Forelimb muscle (tissue), 1 donor: ENCODE measurements around the gene POLE4. TPM values are rescaled to one million over a fixed set of nuclear protein-coding genes. Genes with fewer than 3 reads are reported as not detected.
A peak's percentile ranks its signal among the peaks of the same experiment; 100 is the strongest.

ENCODE experiments used
- DNase-seq: peaks from one replicate; pipeline ENCODE4 v3.0.0-alpha.2; 2013; ENCODE audit warnings: low read depth
- polyA plus RNA-seq: library from polyadenylated mRNA; unstranded; fragments of 120-200 nt; gene quantifications from one replicate; pipeline ENCODE4 v1.2.1, GENCODE V29; 2013; ENCODE audit not compliant: insufficient read length

The POLE4 gene, protein sequence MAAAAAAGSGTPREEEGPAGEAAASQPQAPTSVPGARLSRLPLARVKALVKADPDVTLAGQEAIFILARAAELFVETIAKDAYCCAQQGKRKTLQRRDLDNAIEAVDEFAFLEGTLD
- polyA plus RNA-seq = 49.5 TPM

DNA sequence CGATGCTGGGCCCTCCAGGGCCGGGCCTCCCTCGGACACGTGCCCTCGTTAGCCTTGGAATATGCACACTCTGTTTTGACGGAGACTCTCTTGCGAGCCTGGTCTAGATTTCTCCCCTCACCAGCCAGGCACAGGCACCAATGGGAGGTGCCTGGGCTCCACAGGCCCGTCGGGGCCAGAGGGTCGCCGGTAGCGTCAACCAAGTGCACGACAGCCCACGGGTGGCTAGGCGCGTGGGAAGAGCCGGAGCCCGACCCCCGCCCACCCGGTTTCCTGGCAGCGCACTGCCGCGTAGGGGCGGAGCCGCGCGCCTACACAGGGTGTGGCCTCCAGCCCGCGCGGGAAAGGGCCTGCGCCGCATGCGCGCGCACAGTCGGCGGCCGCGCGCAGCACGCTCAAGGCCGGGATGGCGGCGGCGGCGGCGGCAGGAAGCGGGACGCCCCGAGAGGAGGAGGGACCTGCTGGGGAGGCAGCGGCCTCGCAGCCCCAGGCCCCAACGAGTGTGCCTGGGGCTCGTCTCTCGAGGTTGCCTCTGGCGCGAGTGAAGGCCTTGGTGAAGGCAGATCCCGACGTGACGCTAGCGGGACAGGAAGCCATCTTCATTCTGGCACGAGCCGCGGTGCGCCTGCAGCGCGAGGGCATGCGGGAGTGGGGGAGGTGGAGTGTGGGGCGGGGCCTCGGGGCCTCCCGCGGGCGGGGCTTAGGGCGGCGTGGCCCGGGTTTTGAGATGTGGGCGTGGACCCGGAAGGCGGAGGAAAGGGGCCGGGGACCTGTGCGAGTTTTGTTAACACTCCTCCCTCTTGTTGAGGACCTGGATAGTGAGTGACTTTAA lies at the start of gene POLE4:
Gene POLE4 (plus strand): TSS at position 370 of the 832 bp plus-strand sequence. CDS start 37 bp downstream, at position 407.
- DNase-seq = peak; percentile 53

DNA sequence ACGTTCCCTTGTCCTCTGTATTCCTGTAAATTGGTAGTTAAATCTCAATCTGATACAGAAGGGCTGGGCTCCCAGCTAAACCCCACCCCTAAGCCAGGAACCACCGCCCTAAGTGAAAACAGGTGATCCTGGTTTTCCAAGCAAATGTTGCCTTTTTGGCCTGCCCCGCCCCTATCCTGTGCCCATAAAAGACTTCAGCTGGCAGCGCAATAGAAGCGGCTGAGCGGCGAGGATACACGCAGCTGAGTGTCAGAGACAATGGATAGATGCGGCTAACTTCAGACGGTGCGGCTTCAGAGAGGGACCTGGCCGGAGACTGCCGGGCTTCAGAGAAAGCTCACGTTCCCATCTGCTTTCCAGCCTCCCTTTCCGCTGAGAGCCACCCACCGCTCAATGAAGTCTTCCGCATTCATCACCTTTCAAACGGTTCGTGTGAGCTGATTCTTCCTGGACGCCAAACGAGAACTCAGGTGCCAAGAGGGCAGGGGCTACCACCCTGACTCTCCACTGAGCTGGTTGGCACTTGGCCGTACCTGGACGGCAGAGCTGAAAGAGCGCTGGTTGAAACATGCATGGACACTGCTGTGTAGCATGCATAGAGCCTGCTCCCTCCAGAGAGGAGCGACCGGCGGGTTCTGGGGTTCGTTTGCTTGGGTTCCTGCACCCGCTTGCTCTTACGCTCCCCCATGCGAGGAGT lies 49.5 kb upstream of the POLE4 start:
- DNase-seq = no peak

DNA sequence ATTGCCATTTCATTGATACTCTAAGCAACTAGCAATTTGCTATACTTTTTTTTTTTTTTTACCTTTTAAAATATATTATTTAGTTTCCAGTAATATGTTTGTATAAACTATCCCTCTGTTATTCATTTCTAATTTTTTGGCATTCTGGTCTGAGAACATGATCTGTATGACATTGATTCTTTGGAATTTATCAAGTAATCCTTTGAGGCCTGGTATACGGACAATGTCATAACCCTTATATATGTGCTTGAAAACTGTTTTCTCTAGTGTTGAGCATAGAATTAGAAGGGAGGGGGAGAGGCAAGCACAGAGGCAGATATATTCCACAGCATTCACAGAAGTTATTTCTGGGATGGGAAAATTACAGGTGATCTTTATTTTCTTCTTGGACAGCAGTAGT lies 48.2 kb upstream of the POLE4 start:
- DNase-seq = no peak

DNA sequence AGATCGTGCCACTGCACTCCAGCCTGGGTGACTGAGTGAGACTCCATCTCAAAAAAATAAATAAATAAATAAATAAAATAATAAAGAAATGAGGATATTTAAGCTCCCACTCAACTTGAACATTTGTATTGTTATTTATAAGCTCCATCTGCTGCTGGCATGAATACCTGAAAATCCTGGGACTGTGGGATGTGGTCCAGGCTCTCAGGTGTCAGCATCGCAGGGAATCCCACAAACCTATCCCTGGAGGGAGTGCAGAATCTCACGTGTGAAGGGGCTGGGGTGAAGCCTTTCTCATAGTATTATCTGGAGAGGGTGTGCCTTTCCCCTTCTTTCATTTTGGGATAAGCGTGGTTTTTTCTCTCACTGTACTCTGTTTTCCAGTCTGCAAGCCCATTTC lies 47.4 kb upstream of the POLE4 start:
- no peak for DNase-seq

DNA sequence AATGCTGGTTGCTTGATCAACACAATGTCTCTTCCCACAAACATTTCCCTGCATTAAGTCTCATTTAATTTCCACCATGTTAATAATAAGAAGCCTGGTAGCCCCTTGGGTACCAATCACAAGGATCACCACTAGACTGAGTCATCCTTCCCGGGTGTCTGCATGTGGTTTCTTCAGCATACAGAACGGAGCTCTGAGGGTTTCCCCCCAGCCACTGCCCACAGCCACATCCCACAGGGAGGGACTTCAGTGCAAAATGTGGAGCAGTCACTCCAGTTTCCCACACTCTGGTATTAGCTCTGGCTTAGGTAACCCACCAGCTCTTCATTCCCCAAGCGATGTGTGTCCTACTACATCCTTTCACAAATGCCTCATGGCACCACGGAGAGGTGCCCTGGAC lies 42.7 kb upstream of the POLE4 start:
- DNase-seq = no peak

DNA sequence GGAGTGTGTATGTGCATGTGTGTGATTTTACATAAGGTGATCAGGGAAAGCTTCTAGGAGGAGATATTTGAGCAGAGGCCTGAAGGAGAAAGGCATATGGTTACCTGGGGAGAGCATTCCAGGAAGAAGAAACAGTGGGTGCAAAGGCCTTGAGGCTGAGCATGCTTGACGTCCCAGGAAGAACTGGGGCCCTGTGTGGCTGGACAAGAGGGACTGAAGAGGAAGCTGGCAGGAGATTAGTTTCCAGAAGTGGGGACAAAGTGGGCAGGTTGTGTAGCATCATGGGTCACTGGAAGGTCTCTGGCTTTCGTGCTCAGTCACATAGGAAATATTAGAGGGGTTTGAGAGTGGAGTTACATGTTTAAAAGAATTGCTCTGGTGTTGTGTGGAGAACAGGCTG lies 42.0 kb upstream of the POLE4 start:
- no peak for DNase-seq

DNA sequence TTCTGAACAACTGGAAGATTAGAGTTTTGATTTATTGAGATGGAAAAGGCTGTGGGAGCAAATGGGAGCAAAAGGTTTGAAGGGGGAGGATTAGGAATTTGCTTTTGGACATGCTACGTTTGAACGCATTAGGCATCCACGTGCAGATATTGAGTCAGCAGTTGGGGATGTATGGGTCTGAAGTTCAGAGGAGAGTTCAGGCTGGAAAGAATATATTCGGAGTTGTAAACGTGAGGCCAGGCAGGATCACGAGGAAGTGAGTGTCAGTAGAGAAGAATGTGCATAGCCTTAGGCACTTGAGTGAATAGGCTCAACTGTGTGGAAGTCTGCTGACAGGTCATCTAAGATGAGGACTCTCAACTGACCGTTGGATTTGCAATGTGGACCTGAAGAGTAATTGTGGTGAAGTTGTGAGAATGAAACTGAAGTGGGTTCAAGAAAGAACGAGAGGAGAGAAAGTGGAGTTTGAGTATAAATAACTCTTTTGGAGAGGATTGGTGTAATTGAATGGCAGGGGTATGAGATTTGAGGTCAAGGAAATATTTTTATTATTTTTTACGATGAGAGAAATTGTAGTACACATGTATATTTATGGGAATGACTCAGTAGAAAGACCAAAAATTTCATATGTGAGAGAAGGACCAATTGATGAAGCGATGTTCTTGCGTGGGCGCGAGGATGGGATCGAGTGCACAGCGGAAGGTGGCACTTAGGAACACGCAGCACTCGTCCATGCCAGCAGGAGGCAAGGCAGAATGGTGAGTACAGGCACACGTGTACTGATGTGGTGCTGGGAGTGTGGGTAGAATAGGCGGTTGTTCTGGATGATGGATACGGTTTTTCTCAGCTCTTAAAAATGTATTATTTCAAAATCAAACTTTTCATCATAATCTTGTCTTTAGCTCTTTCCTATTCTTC lies 40.5 kb upstream of the POLE4 start:
- no peak for DNase-seq

DNA sequence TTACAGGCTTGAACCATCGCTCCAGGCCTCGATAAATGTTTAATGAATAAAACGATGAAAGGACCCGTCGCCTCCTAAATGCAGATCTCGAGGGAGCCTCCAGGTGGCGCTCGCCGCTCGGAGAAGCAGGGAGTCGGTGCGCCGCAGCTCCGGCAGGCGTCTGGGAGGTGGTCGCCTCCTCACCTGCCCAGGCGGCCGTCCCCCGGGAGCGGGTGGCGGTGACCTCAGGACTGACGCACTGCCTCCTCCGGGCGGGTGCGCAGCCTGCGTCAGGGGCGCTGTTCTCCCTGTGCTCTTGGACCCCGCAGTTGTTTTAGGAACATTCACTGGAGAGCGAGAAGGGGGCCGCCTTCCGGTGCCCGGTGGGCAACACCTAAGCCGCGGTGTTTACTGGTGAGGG lies 38.6 kb upstream of the POLE4 start:
- no peak for DNase-seq

DNA sequence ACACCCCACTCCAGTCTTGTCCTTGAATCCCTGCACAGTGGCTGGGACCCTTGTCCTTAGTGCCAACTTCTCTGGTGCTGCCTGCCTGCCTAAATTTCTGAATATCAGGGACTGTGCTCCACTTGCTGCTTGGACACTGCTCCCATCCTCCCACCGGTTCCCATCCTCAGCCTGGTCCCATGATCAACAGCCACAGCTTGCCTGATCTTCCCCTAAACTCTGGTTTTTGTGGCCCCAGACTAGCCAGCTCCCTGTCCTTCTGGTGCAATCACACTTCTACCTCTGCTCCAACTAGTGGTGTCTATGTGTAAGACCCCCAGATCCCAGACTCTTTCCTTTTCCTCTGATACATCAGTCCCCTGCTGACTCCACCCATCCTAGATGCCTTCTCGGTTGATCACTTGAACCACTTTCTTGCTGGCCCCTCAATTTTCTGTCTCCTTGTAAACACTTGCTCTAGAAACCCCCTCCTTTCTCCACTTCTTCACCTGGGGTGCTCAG lies 37.2 kb upstream of the POLE4 start:
- DNase-seq = no peak

DNA sequence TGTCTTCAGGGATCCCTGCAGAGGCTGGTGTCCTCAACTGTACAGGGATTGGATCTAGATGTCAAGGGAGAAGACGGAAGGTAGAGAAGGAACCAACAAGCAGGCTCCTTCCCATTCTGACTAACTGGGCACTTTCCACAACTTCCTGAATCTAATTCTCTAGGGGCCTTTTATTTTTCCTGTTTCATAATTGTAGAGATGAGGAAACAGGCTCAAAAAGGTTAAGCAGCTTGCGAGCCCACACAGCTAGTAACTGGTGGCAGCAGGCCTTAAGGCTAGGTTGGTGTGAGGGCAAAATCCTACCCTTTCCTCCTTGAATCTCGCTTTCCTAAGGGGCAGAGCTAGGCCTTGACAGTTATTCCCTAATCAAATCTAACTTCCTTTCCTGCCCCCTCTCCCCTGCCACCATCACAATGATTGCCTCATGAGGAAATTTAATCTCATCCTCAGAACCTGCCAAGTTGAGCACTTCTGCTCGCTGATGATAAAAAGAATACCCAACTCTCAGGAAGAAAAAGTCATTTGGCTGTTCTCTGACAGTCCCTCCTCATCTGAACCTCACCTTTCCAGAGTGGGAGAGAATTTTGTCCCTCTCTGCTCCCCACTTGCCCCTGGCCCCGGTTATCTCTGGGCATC lies 35.7 kb upstream of the POLE4 start:
- DNase-seq = no peak

DNA sequence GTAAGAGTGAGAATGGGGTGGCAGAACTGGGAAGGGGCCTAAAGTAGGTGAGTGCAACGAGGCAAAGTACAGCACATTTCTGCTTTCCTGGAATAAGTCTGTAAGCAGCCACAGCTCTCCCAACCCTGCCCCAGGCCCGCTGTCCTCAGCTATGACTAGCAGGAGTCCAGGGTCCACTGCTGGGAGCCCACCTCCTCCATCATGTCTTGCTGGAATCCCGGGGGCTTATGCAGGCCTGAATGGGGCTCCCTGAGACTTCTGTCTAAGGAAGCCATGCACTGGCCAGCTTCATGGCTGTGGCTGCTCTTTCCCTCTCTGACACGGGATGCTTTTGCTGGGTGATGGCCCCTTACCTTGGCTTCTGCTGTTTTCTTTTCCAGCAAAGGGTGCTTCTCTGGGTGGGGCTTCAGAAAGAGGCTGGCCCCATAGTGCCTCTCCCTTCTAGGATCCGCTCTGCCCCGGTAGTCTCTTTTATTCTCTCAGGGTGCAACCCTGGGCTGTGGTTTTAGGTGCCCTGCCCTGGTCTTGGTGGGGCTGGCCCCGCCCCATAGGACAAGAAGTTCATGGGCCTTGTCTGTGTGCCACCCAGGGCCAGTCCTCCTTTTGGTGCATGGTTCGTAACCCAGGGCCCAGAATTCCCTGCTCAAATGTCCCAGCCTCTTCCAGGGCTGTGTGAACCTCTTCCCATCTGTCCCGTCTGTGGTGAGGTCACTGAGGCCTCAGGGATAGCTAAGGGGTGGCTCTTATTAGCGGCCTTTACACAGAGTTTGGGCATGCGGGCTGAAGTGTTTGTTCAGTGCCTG lies 33.8 kb upstream of the POLE4 start:
- no peak for DNase-seq

DNA sequence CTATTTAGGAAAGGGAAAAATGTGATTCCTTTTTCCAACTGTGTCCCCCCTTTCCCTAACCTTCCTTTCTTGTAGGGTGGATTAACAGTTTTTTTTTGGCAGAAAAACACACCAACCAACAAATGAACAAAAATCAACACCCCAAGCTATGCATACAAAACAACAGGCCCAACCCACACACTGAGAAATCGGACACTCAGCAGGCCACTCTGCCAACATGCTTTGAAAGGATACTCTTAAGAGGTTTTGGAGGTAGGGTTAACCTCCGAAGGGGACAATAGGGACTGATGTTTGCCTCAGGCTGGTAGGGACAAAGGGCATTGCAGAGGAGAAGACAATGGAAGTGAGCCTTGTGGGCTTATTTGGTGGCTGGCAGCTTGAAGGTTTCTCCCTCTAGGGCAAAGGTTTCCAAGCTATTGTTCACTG lies 33.1 kb upstream of the POLE4 start:
- DNase-seq = no peak

DNA sequence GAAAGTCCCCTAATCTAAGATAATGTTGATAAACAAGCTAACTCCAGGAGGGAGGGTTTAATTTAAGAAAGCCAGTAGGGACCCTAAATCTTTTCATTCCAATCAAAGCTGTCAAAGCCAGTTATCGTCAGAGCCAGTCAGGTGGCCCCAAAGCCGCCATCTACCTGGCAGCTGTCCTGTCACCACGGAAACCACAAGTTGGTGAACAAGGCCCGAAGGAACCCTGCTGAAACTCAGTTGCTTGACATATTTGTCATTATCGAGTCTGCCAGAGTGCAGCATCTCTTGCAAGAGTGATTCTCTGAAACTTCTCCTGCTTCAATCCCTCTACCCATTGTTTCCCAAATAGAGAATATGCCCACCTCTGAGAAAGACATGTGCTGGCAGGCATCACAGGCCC lies 30.8 kb upstream of the POLE4 start:
- no peak for DNase-seq

DNA sequence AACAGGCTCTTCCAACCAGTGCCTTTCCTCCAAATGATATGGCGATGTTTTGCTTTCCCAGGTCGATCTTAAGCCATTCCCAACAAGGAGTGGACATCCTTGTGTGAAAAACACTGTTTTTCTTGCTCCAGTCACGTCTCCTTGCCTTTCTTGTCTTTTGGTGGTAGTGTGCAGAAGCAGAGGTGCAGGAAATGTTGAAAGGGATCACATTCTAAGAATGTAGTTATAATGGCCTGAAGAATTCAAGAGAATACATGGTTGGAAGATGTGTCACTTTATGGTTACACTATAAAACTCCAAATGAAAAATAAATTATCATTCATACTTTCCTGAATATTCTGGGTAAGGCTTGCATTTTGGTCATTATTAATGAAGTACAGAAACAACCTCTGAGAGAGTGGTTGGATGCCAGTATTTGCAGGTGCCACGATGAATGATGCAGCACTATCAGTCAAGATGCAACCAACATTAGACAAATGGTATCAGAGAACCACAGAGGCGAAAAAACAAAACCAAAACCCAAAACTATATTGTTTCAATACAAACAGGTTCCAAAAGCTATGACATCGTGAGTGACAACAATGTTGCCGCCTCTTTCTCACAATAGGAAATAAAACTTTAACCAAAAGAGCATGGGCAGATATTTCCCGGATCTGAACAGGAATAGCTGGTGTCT lies 27.5 kb upstream of the POLE4 start:
- DNase-seq = no peak

DNA sequence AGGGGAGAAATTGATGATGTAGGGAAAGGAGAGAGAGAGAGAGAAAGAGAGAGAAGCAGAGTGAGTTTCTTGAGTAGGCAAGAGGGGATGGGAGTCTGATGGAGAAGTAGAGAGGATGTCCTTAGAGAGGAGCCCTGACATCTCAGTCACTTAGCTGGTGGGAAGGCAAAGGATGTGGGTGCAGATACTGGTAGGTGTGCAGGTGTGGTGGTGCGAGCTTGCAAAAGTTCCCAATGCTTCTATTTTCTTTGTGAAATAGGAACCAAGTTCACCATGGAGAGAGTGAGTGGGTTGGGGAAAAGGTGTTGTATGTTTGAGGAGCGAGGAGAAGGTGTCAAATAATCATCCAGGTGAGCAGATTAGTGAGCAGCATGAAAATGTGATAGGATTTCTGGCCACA lies 26.5 kb upstream of the POLE4 start:
- DNase-seq = no peak

DNA sequence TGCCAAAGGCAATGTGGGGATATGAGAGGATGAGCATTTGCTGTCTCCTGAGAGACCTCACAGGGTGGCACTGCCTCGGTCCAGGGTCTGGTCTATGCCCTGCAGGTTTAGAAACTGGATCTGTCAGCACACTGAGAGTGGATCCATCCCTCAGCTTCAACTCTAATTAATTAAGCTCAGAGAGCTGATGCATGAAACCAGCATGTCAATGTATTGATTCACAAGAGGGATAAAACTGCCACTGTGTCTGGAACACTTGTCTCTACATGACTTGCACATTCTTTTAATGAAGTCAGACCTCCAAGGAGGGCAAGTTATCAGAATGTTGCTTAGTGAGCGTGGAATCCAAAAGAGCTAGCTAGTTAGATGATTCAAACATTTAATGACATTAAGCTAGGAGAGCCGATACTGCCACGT lies 22.5 kb upstream of the POLE4 start:
- no peak for DNase-seq

DNA sequence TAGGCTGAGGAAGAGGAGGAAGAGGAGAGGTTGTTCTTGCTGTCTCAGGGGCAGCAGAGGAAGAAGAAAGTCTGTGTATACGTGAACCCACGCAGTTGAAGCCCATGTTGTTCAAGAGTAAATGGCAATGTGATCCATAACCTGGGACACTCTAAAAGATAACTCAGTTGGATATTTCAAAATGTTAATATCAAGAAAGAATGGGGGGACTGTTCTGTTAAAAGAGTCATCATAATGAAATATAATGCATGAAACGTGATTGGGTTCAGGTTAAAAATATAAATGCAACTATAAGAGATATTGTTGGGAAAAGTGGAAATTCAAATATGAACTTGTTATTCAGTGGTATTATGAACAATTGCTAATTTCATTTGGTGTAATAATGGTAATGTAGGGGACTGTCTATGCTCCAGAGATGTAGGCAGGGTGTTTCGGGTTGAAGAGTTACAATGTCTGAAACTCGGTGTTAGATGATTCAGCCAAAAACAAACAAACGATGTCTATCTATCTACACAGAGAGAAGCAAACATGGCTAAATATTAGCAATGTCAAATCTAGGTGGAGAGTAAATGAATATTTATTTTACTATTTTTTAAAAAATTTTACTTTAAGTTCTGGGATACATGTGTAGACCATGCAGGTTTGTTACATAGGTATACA lies 21.1 kb upstream of the POLE4 start:
- DNase-seq = no peak

DNA sequence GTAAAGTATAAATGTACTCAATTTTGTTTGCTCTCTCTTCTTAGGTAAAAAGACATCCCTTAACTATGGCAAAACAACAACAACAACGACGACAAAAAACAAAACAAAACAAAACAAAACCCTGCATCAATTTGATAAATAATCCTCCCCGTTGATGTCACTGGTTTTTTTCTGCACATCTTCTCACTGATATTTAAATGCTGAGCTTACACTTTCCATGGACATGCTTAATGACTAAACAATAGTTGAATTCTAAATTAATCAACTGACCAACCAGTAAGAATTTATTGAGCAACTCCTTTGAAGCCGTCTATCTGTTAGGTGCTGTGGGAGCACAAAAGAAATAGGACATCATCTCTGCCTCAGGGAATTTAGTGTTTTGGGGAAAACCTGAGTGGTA lies 20.2 kb upstream of the POLE4 start:
- DNase-seq = no peak
